ENCODE data around the gene DFFA.
"Not testable (repeated sequence)": the region's sequence is repeated elsewhere in the genome, so short reads cannot be mapped to it uniquely, and the experiment has no call there.

DFFA gene

GRCh38 chr1:10457462-10457861 lies 14.9 kb downstream of the DFFA start:
- not testable (repeated sequence) for DNase-seq

GRCh38 chr1:10456661-10457060 lies 15.7 kb downstream of the DFFA start:
- no peak for DNase-seq

GRCh38 chr1:10456048-10456447 lies 16.3 kb downstream of the DFFA start:
- no peak for DNase-seq

- DNase-seq, result no peak
Measured at GRCh38 chr1:10451287-10451686, 21.0 kb downstream of the DFFA start.

GRCh38 chr1:10450836-10451235 lies 21.5 kb downstream of the DFFA start:
- DNase-seq, result no peak

GRCh38 chr1:10450156-10450814 lies 22.0 kb downstream of the DFFA start:
- DNase-seq, result no peak

GRCh38 chr1:10449751-10450150 lies 22.6 kb downstream of the DFFA start, which contains the start of gene CORT:
CORT (plus strand) TSS chr1:10450031; CDS start chr1:10450224, 193 bp downstream.
- DNase-seq, result no peak

- DNase-seq, result no peak
Measured at GRCh38 chr1:10446790-10447422, 25.4 kb downstream of the DFFA start.

GRCh38 chr1:10444795-10445397 lies 27.4 kb downstream of the DFFA start:
- no peak for DNase-seq

GRCh38 chr1:10444248-10444647 lies 28.1 kb downstream of the DFFA start:
- no peak for DNase-seq

- no peak for DNase-seq
Measured at GRCh38 chr1:10440794-10441193, 31.5 kb downstream of the DFFA start.

GRCh38 chr1:10440305-10440704 lies 32.0 kb downstream of the DFFA start:
- no peak for DNase-seq

GRCh38 chr1:10438677-10439163 lies 33.6 kb downstream of the DFFA start:
- DNase-seq, result no peak

GRCh38 chr1:10437052-10437451 lies 35.3 kb downstream of the DFFA start:
- DNase-seq, result no peak

- no peak for DNase-seq
Measured at GRCh38 chr1:10434590-10434989, 37.7 kb downstream of the DFFA start.

- no peak for DNase-seq
Measured at GRCh38 chr1:10433790-10434189, 38.5 kb downstream of the DFFA start.

GRCh38 chr1:10432910-10433700 lies 39.2 kb downstream of the DFFA start:
- no peak for DNase-seq

GRCh38 chr1:10431070-10431730 lies 41.1 kb downstream of the DFFA start:
- DNase-seq, result no peak

GRCh38 chr1:10430216-10431069 lies 41.9 kb downstream of the DFFA start, which contains the start of gene CENPS:
CENPS (plus strand) TSS chr1:10430433; CDS start chr1:10430518, 85 bp downstream.
- peak; percentile 90 for DNase-seq

GRCh38 chr1:10429868-10430215 lies 42.5 kb downstream of the DFFA start:
- no peak for DNase-seq

GRCh38 chr1:10428984-10429383 lies 43.3 kb downstream of the DFFA start:
- DNase-seq, result no peak

- DNase-seq, result not testable (repeated sequence)
Measured at GRCh38 chr1:10426535-10426848, 45.8 kb downstream of the DFFA start.
